ENCODE results near the gene CCDC120.

The CCDC120 gene

GRCh38 chrX:49089553-49089952 lies 30.8 kb downstream of the CCDC120 start:
- Histone ChIP-seq H3K79me2 (ENCODE audit: low read length) (no peaks in the 10 kb centered on the region), H3F3A (ENCODE audit: insufficient read depth, low read length) (no peaks in the 10 kb centered on the region), H3K9ac (ENCODE audit: low read length) (no peak overlapping the region), H3K9me2 (replicated peaks; ENCODE audit: insufficient read depth, low read length) (no peaks in the 10 kb centered on the region), H3K4me1 (ENCODE audit: low read length) (no peaks in the 10 kb centered on the region), H3K36me3 (replicated peaks; ENCODE audit: insufficient read depth, low read length) (no peaks in the 10 kb centered on the region), H3K4me2 (ENCODE audit: low read depth, low read length) (no peak overlapping the region), H3K27ac (ENCODE audit: low read length) (no peak overlapping the region), H3K27me3 (replicated peaks; ENCODE audit: insufficient read depth, low read length) (no peaks in the 10 kb centered on the region), H4K20me1 (ENCODE audit: insufficient read depth, low read length) (no peaks in the 10 kb centered on the region), H3K4me3 (ENCODE audit: low read length) (no peak overlapping the region), H3K9me3 (replicated peaks; ENCODE audit: insufficient read depth, low read length) (no peaks in the 10 kb centered on the region), H2AFZ (ENCODE audit: low read length) (no peak overlapping the region)
- TF ChIP-seq CTCF (IDR thresholded peaks at IDR 0.05; ENCODE audit: low read length) (no peak), EZH2 (optimal IDR thresholded peaks at IDR 0.05; ENCODE audit: low read depth, low read length) (no peak), EZH2phosphoT487 (IDR thresholded peaks at IDR 0.05; ENCODE audit: low read length) (no peak)
- DNase-seq = no peak

GRCh38 chrX:49096419-49096818 lies 37.6 kb downstream of the CCDC120 start:
- no peak overlapping the region for H3K4me3 ChIP-seq (ENCODE audit: low read length)
- H3K4me1 ChIP-seq (ENCODE audit: low read length) = no peaks in the 10 kb centered on the region
- TF ChIP-seq EZH2phosphoT487 (IDR thresholded peaks at IDR 0.05; ENCODE audit: low read length) (no peak), CTCF (IDR thresholded peaks at IDR 0.05; ENCODE audit: low read length) (no peak), EZH2 (optimal IDR thresholded peaks at IDR 0.05; ENCODE audit: low read depth, low read length) (no peak)
- H3K4me2 ChIP-seq (ENCODE audit: low read depth, low read length) = no peak overlapping the region
- no peaks in the 10 kb centered on the region for H3K27me3 ChIP-seq (replicated peaks; ENCODE audit: insufficient read depth, low read length)
- no peaks in the 10 kb centered on the region for H3K79me2 ChIP-seq (ENCODE audit: low read length)
- H3K36me3 ChIP-seq (replicated peaks; ENCODE audit: insufficient read depth, low read length) = no peaks in the 10 kb centered on the region
- peaks cover 4% of the 10 kb centered on the region for H3F3A ChIP-seq (ENCODE audit: insufficient read depth, low read length)
- H3K9me2 ChIP-seq (replicated peaks; ENCODE audit: insufficient read depth, low read length) = no peaks in the 10 kb centered on the region
- H2AFZ ChIP-seq (ENCODE audit: low read length) = no peak overlapping the region
- DNase-seq = no peak
- H3K9ac ChIP-seq (ENCODE audit: low read length) = no peak overlapping the region
- H3K27ac ChIP-seq (ENCODE audit: low read length) = no peak overlapping the region
- H3K9me3 ChIP-seq (replicated peaks; ENCODE audit: insufficient read depth, low read length) = no peaks in the 10 kb centered on the region
- H4K20me1 ChIP-seq (ENCODE audit: insufficient read depth, low read length) = no peaks in the 10 kb centered on the region

GRCh38 chrX:49100704-49101628 lies 42.2 kb downstream of the CCDC120 start:
- no peak for TF ChIP-seq EZH2phosphoT487 (IDR thresholded peaks at IDR 0.05; ENCODE audit: low read length)
- no peak for TF ChIP-seq CTCF (IDR thresholded peaks at IDR 0.05; ENCODE audit: low read length)
- no peak for TF ChIP-seq EZH2 (optimal IDR thresholded peaks at IDR 0.05; ENCODE audit: low read depth, low read length)
- peak; percentile 93 for DNase-seq
- Histone ChIP-seq H2AFZ (ENCODE audit: low read length) (peak overlapping the region; percentile 80), H3K79me2 (ENCODE audit: low read length) (no peaks in the 10 kb centered on the region), H3K36me3 (replicated peaks; ENCODE audit: insufficient read depth, low read length) (no peaks in the 10 kb centered on the region), H3K27me3 (replicated peaks; ENCODE audit: insufficient read depth, low read length) (no peaks in the 10 kb centered on the region), H3K4me2 (ENCODE audit: low read depth, low read length) (peak overlapping the region; percentile 73), H3K4me3 (ENCODE audit: low read length) (peak overlapping the region; percentile 78), H4K20me1 (ENCODE audit: insufficient read depth, low read length) (no peaks in the 10 kb centered on the region), H3K27ac (ENCODE audit: low read length) (peak overlapping the region; percentile 62; the same call in 1 of the 2 replicates), H3K4me1 (ENCODE audit: low read length) (no peaks in the 10 kb centered on the region), H3K9ac (ENCODE audit: low read length) (peak overlapping the region; percentile 66), H3F3A (ENCODE audit: insufficient read depth, low read length) (peaks cover 4% of the 10 kb centered on the region), H3K9me3 (replicated peaks; ENCODE audit: insufficient read depth, low read length) (no peaks in the 10 kb centered on the region), H3K9me2 (replicated peaks; ENCODE audit: insufficient read depth, low read length) (no peaks in the 10 kb centered on the region)
